Measurements from ENCODE around the gene MYO1D. TPM values are rescaled to one million over a fixed set of nuclear protein-coding genes. Genes with fewer than 3 reads are reported as not detected.

The MYO1D gene
- total RNA-seq, 1 experiment from 2014 or later: 29.9 TPM

GRCh38 chr17:32533296-32533695 lies 343.6 kb downstream of the MYO1D start:
- 0 out of 2 replicates have a peak, but pooled peaks cover 3% of the 10 kb centered on the region for H3K4me1 Mint-ChIP-seq
- no peak for TF ChIP-seq NR1H2 (CRISPR knock-in tag; IDR thresholded peaks at IDR 0.05)
- TF ChIP-seq, protein P1, sequence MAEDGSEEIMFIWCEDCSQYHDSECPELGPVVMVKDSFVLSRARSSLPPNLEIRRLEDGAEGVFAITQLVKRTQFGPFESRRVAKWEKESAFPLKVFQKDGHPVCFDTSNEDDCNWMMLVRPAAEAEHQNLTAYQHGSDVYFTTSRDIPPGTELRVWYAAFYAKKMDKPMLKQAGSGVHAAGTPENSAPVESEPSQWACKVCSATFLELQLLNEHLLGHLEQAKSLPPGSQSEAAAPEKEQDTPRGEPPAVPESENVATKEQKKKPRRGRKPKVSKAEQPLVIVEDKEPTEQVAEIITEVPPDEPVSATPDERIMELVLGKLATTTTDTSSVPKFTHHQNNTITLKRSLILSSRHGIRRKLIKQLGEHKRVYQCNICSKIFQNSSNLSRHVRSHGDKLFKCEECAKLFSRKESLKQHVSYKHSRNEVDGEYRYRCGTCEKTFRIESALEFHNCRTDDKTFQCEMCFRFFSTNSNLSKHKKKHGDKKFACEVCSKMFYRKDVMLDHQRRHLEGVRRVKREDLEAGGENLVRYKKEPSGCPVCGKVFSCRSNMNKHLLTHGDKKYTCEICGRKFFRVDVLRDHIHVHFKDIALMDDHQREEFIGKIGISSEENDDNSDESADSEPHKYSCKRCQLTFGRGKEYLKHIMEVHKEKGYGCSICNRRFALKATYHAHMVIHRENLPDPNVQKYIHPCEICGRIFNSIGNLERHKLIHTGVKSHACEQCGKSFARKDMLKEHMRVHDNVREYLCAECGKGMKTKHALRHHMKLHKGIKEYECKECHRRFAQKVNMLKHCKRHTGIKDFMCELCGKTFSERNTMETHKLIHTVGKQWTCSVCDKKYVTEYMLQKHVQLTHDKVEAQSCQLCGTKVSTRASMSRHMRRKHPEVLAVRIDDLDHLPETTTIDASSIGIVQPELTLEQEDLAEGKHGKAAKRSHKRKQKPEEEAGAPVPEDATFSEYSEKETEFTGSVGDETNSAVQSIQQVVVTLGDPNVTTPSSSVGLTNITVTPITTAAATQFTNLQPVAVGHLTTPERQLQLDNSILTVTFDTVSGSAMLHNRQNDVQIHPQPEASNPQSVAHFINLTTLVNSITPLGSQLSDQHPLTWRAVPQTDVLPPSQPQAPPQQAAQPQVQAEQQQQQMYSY (CRISPR knock-in tag; IDR thresholded peaks at IDR 0.05): no peak
- no peaks in the 10 kb centered on the region for H3K27me3 Mint-ChIP-seq (ENCODE audit: low read depth)
- ChIA-PET POLR2A (no interaction called here), CTCF (no interaction called here)
- no peaks in the 10 kb centered on the region for H3K36me3 Mint-ChIP-seq
- H3K9me3 Mint-ChIP-seq: no peaks in the 10 kb centered on the region
- no peak overlapping the region for H3K4me3 Mint-ChIP-seq
- ATAC-seq: no peak
- peak overlapping the region; percentile 1; the same call in 1 of the 2 replicates for H3K27ac Mint-ChIP-seq
- DNase-seq (ENCODE audit: low spot score): no peak

DNA sequence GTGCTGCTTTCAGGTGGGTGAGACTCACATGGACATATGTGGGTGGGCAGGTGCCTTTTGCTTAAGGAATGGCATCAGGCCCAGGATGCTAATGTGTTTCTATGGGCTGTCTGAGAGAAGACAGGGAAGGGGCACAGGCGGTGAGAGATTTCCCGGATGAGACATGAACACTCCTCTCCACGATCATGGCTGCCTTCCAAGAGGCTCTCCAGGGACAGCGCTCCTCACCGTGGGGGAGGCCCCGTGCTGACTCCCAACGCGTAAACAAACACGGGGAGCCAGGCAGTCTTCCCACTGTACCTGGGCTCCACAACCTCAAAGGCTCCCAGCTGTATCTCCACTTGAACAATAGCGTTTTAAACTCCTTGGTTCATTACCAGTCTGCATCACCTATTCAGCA lies 347.3 kb downstream of the MYO1D start:
- ATAC-seq: no peak
- ChIA-PET CTCF (no interaction called here), POLR2A (interaction anchor here (0.6 kb wide), 1 partner anchor 42 kb away, joined by 3 read pairs; no protein-coding TSS in a partner anchor)
- no peaks in the 10 kb centered on the region for H3K4me1 Mint-ChIP-seq
- DNase-seq (ENCODE audit: low spot score): no peak
- peaks cover 4% of the 10 kb centered on the region; the same call in 1 of the 2 replicates for H3K27me3 Mint-ChIP-seq (ENCODE audit: low read depth)
- TF ChIP-seq CBFB (CRISPR knock-in tag; IDR thresholded peaks at IDR 0.05; ENCODE audit: low read depth) (no peak), JUN (CRISPR knock-in tag; IDR thresholded peaks at IDR 0.05) (no peak), CREM (CRISPR knock-in tag; IDR thresholded peaks at IDR 0.05) (no peak), RELA (CRISPR knock-in tag; IDR thresholded peaks at IDR 0.05; ENCODE audit: borderline replicate concordance) (no peak), ZNF671 (CRISPR knock-in tag; IDR thresholded peaks at IDR 0.05) (no peak), USF2 (CRISPR knock-in tag; IDR thresholded peaks at IDR 0.05) (no peak), OVOL2 (CRISPR knock-in tag; IDR thresholded peaks at IDR 0.05; ENCODE audit: borderline replicate concordance) (no peak), ETV6 (CRISPR knock-in tag; IDR thresholded peaks at IDR 0.05) (no peak), MYBL2 (CRISPR knock-in tag; IDR thresholded peaks at IDR 0.05) (no peak), ERG (CRISPR knock-in tag; IDR thresholded peaks at IDR 0.05) (no peak), MLX (CRISPR knock-in tag; IDR thresholded peaks at IDR 0.05) (no peak), ZNF416 (CRISPR knock-in tag; IDR thresholded peaks at IDR 0.05) (no peak)
- TF ChIP-seq, protein P2, sequence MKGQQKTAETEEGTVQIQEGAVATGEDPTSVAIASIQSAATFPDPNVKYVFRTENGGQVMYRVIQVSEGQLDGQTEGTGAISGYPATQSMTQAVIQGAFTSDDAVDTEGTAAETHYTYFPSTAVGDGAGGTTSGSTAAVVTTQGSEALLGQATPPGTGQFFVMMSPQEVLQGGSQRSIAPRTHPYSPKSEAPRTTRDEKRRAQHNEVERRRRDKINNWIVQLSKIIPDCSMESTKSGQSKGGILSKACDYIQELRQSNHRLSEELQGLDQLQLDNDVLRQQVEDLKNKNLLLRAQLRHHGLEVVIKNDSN (CRISPR knock-in tag; IDR thresholded peaks at IDR 0.05): no peak
- TF ChIP-seq, protein P3, sequence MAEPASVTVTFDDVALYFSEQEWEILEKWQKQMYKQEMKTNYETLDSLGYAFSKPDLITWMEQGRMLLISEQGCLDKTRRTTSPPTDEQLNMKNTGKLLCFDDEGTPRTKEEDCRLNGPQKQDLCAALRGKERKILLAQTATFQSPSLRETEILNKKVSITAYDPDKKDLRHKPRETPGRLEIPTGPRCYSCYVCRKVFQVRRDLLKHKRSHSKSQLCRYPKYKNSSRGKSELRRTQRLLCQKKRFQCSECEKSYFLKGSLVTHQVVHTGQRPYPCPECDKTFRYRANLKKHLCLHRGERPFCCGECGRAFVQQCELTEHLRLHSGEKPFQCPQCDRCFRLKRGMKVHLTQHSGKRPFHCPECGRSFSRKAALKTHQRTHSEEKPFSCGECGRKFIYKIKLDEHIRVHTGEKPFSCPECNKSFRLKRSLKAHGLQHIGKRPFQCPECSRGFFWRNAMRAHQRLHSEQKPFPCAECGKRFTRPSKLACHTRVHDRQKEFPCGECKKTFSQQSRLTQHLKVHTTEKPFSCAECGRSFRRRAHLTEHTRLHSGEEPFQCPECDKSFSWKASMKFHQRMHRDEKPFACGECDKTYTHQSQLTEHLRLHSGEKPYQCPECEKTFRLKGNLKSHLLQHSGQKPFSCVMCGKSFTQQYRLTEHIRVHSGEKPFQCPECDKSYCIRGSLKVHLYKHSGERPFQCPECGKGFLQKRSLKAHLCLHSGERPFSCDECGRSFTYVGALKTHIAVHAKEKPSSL (CRISPR knock-in tag; conservative IDR thresholded peaks at IDR 0.05): no peak
- no peaks in the 10 kb centered on the region for H3K9me3 Mint-ChIP-seq
- H3K4me3 Mint-ChIP-seq: no peak overlapping the region
- H3K36me3 Mint-ChIP-seq: no peaks in the 10 kb centered on the region
- no peak overlapping the region for H3K27ac Mint-ChIP-seq
